GM12864 (cell line): ENCODE results near the gene LPIN1.

Experiments used
- DNase-seq: peaks from one replicate; pipeline ENCODE4 v3.0.0-alpha.2; 2011; ENCODE audit warnings: low read depth
- H3K4me3 ChIP-seq: 2 replicates; pipeline ENCODE4 v1.5.1; 2011; ENCODE audit warnings: mild to moderate bottlenecking, low read depth, low read length, control low read depth
- TF ChIP-seq, protein P1 (sequence below): IDR thresholded peaks from 2 replicates; pipeline ENCODE4 v1.5.1; 2011; ENCODE audit warnings: low read depth, mild to moderate bottlenecking, moderate library complexity, low read length, control low read depth, inconsistent platforms; ENCODE audit errors: missing control alignments

The LPIN1 gene

GRCh38 chr2:11750422-11750821, 4.0 kb downstream of the LPIN1 start:
- TF ChIP-seq, protein P1, sequence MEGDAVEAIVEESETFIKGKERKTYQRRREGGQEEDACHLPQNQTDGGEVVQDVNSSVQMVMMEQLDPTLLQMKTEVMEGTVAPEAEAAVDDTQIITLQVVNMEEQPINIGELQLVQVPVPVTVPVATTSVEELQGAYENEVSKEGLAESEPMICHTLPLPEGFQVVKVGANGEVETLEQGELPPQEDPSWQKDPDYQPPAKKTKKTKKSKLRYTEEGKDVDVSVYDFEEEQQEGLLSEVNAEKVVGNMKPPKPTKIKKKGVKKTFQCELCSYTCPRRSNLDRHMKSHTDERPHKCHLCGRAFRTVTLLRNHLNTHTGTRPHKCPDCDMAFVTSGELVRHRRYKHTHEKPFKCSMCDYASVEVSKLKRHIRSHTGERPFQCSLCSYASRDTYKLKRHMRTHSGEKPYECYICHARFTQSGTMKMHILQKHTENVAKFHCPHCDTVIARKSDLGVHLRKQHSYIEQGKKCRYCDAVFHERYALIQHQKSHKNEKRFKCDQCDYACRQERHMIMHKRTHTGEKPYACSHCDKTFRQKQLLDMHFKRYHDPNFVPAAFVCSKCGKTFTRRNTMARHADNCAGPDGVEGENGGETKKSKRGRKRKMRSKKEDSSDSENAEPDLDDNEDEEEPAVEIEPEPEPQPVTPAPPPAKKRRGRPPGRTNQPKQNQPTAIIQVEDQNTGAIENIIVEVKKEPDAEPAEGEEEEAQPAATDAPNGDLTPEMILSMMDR, result no peak
- no peak for DNase-seq
- H3K4me3 ChIP-seq, result no peak overlapping the region

DNA sequence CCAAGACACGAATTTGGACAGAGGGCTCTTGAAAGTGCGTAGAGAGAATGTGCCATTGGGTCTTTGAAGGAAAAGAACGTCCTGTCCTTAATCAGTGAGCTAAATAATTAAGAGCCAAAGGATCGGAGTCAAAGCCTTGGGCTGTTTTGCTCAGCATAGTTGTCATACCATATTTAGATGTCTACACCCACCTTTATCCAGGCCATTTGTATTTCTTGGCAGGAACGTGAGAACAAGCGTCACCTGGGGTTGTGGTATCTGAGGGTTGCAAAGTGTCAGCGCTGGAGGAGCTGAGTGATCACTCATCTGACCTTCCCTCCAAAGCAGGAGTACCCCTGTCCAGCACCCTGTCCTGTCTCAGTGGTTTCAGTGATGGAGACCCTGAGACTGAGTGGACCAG, 4.5 kb downstream of the LPIN1 start:
- TF ChIP-seq, protein P1, result no peak
- DNase-seq, result no peak
- no peak overlapping the region for H3K4me3 ChIP-seq

DNA sequence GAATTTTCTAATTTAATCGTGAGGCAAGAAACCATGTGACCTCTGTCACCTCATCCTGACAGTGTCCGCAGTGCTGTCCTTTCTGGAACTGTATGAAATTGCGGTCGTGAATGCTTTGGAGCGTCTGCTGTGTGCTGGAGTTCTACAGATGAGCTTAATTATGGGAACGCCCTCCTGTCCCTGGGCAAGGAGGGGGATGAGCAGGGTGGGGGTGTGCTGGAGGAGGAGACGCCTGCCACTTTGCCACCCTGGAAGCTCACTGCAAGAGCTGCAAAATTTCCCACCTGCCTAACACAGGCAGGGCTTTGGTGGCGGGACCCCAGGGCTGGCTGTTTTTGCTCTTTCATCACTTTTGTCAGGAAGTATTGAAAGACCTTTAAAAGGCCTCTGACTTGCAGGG, 6.5 kb downstream of the LPIN1 start:
- DNase-seq, result no peak
- H3K4me3 ChIP-seq, result no peak overlapping the region
- TF ChIP-seq, protein P1, result no peak

DNA sequence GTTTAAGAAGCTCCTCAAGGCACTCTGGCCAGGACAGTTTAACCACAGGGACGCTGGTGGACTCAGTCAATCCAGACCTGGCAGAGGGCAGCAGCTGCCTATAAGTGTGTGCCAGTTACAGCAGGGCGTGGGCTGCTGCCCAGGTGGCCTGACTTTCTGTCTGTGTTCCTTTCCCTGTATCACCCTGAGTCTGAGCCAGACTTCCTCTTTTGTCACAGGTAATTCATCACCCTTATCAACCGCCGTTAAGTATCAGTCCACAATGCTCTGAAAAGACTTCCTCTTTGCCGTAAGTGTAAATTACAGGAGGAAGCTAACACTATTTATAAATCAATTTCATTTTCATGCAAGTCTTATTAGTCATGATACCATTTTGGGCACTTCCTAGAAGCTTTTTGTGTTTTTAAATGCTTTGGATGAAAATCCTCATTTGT, 7.0 kb downstream of the LPIN1 start:
- peak; percentile 89 for DNase-seq
- no peak overlapping the region; the same call in 1 of the 2 replicates for H3K4me3 ChIP-seq
- TF ChIP-seq, protein P1, result no peak

DNA sequence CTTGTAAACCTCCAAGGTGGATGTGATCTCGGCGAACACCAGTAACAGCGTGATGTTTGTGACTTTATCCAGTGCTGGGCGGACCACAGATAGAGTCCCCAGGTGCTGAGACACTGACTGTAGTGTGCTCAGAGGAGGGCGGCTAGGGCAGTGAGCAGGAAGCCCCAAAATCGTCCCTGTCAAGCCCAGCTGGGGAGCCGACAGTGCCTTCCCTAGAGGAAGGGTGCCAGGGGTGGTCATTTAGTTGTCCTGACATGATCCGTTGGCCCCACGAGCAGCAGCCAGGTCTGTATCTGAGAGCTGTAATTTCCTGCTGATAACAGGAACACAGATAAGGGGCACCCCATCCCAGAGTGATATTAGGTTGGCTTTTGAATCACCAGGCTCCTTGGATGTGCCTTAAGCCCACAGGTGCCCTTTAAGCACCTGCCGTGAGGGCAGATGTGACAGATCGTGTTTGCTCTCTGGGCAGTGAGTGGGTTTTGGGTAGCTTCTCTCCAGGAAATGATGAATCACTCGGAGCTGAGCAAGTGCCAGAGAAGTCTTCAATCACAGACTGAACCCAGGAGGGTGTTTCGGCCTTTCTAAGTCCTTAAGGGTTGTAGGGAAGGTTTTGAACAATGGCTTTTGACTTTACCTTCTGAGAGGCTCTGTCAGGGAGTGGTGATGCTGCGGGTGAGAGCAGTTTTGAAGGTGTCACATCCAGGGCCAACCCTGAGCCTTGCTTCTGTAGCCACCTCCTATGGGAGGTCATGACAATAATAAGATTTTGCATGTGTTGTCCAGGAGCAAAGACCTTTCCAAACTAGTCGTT, 7.7 kb downstream of the LPIN1 start:
- peak overlapping the region; percentile 32 for H3K4me3 ChIP-seq
- no peak for DNase-seq
- TF ChIP-seq, protein P1, result no peak

- TF ChIP-seq, protein P1, result no peak
- H3K4me3 ChIP-seq, result no peak overlapping the region
- DNase-seq, result no peak
Observed at GRCh38 chr2:11754700-11755015, 8.2 kb downstream of the LPIN1 start.

DNA sequence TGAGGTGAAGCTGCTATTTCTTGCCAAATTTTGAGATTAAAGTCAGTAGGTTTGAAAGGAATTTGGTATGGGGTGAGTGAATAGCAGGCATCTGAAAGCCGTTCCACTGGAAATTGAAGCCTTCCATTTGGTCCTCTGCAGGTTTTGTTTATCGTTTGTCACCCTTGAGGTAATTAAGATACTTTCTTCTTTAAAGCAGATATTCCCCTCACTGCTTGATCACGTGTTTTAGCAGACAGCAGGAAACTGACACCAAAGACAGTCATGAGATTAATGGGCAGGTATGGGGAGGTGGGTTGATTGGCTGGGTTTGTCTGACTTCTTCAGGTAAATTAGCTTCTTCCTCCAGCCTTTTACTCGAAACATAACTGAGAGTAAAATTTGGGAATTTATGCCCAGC, 10.7 kb downstream of the LPIN1 start:
- no peak for DNase-seq
- no peak overlapping the region for H3K4me3 ChIP-seq
- TF ChIP-seq, protein P1, result no peak
